ENCODE results near the gene SCGB1C2. TPM values are rescaled to one million over a fixed set of nuclear protein-coding genes. Genes with fewer than 3 reads are reported as not detected.

The SCGB1C2 gene
- total RNA-seq, 2 experiments from 2014 or later, result not detected

GRCh38 chr17:179066-179432 is 41.7 kb downstream of the SCGB1C2 start:
- Mint-ChIP-seq H3K27me3 (peaks cover 30% of the 10 kb centered on the region), H3K9me3 (ENCODE audit: low read depth) (no peaks in the 10 kb centered on the region), H3K27ac (no peak overlapping the region), H3K4me3 (no peak overlapping the region), H3K36me3 (ENCODE audit: low read depth) (no peaks in the 10 kb centered on the region), H3K4me1 (no peaks in the 10 kb centered on the region)
- no peak for ATAC-seq
- intact Hi-C loops (cut with DNase I, micrococcal nuclease), result no loop called here
- DNase-seq, result no peak
- POLR2A ChIA-PET, result no interaction called here
- CTCF ChIA-PET, result no interaction called here

- ChIA-PET CTCF (no interaction called here), POLR2A (no interaction called here)
- no peak overlapping the region for H3K27ac Mint-ChIP-seq
- no peak for DNase-seq
- H3K36me3 Mint-ChIP-seq (ENCODE audit: low read depth), result no peaks in the 10 kb centered on the region
- H3K9me3 Mint-ChIP-seq (ENCODE audit: low read depth), result no peaks in the 10 kb centered on the region
- intact Hi-C loops (cut with DNase I, micrococcal nuclease), result no loop called here
- no peaks in the 10 kb centered on the region for H3K4me1 Mint-ChIP-seq
- H3K4me3 Mint-ChIP-seq, result no peak overlapping the region
- H3K27me3 Mint-ChIP-seq, result peaks cover 31% of the 10 kb centered on the region
- ATAC-seq, result no peak
These were observed 42.5 kb downstream of the SCGB1C2 start for GRCh38 chr17:179781-180380.

- Mint-ChIP-seq H3K27me3 (peaks cover 31% of the 10 kb centered on the region), H3K4me3 (no peak overlapping the region), H3K9me3 (ENCODE audit: low read depth) (no peaks in the 10 kb centered on the region), H3K27ac (no peak overlapping the region), H3K36me3 (ENCODE audit: low read depth) (no peaks in the 10 kb centered on the region), H3K4me1 (peaks cover 2% of the 10 kb centered on the region)
- intact Hi-C loops (cut with DNase I, micrococcal nuclease), result no loop called here
- POLR2A ChIA-PET, result no interaction called here
- no peak for DNase-seq
- no peak for ATAC-seq
- CTCF ChIA-PET, result no interaction called here
These were observed 43.2 kb downstream of the SCGB1C2 start for GRCh38 chr17:180381-181244.

GRCh38 chr17:181245-182049 is 44.1 kb downstream of the SCGB1C2 start, which contains the start of gene DOC2B:
DOC2B (minus strand) TSS chr17:181650; CDS start chr17:181479, 171 bp downstream.
- H3K4me3 Mint-ChIP-seq, result peak within 1 kb of the TSS; percentile 22
- H3K27me3 Mint-ChIP-seq, result peaks cover 31% of the 10 kb centered on the region
- intact Hi-C loops (cut with DNase I, micrococcal nuclease), result no loop called here
- peaks cover 4% of the 10 kb centered on the region for H3K4me1 Mint-ChIP-seq
- POLR2A ChIA-PET, result no interaction called here
- H3K9me3 Mint-ChIP-seq (ENCODE audit: low read depth), result no peaks in the 10 kb centered on the region
- no peak within 1 kb of the TSS for H3K27ac Mint-ChIP-seq
- no peaks in the 10 kb centered on the region for H3K36me3 Mint-ChIP-seq (ENCODE audit: low read depth)
- CTCF ChIA-PET, result no interaction called here
- peak; percentile 58 for ATAC-seq
- peak; percentile 45 for DNase-seq

GRCh38 chr17:182050-182751 is 44.8 kb downstream of the SCGB1C2 start:
- H3K27ac Mint-ChIP-seq, result no peak overlapping the region
- POLR2A ChIA-PET, result no interaction called here
- peak overlapping the region; percentile 22 for H3K4me3 Mint-ChIP-seq
- ATAC-seq (no peak), DNase-seq (no peak)
- no peaks in the 10 kb centered on the region for H3K9me3 Mint-ChIP-seq (ENCODE audit: low read depth)
- intact Hi-C loops (cut with DNase I, micrococcal nuclease), result no loop called here
- no peaks in the 10 kb centered on the region for H3K36me3 Mint-ChIP-seq (ENCODE audit: low read depth)
- CTCF ChIA-PET, result no interaction called here
- peaks cover 31% of the 10 kb centered on the region for H3K27me3 Mint-ChIP-seq
- H3K4me1 Mint-ChIP-seq, result peaks cover 4% of the 10 kb centered on the region

GRCh38 chr17:183021-183420 is 45.7 kb downstream of the SCGB1C2 start:
- ChIA-PET POLR2A (no interaction called here), CTCF (no interaction called here)
- DNase-seq (no peak), ATAC-seq (no peak)
- peaks cover 4% of the 10 kb centered on the region for H3K4me1 Mint-ChIP-seq
- intact Hi-C loops (cut with DNase I, micrococcal nuclease), result no loop called here
- no peak overlapping the region for H3K27ac Mint-ChIP-seq
- H3K4me3 Mint-ChIP-seq, result no peak overlapping the region
- peaks cover 30% of the 10 kb centered on the region for H3K27me3 Mint-ChIP-seq
- no peaks in the 10 kb centered on the region for H3K36me3 Mint-ChIP-seq (ENCODE audit: low read depth)
- no peaks in the 10 kb centered on the region for H3K9me3 Mint-ChIP-seq (ENCODE audit: low read depth)

- intact Hi-C loops (cut with DNase I, micrococcal nuclease), result no loop called here
- peaks cover 22% of the 10 kb centered on the region for H3K27me3 Mint-ChIP-seq
- DNase-seq (peak; percentile 44), ATAC-seq (no peak)
- H3K27ac Mint-ChIP-seq, result no peak overlapping the region
- H3K9me3 Mint-ChIP-seq (ENCODE audit: low read depth), result no peaks in the 10 kb centered on the region
- CTCF ChIA-PET, result no interaction called here
- no peak overlapping the region for H3K4me3 Mint-ChIP-seq
- H3K36me3 Mint-ChIP-seq (ENCODE audit: low read depth), result no peaks in the 10 kb centered on the region
- H3K4me1 Mint-ChIP-seq, result peaks cover 4% of the 10 kb centered on the region
- POLR2A ChIA-PET, result no interaction called here
These were observed 48.2 kb downstream of the SCGB1C2 start for GRCh38 chr17:185445-186138.

GRCh38 chr17:187130-187529 is 49.8 kb downstream of the SCGB1C2 start:
- Mint-ChIP-seq H3K27me3 (peaks cover 18% of the 10 kb centered on the region), H3K27ac (no peak overlapping the region), H3K9me3 (ENCODE audit: low read depth) (no peaks in the 10 kb centered on the region), H3K36me3 (ENCODE audit: low read depth) (no peaks in the 10 kb centered on the region), H3K4me3 (no peak overlapping the region), H3K4me1 (peaks cover 4% of the 10 kb centered on the region)
- intact Hi-C loops (cut with DNase I, micrococcal nuclease), result no loop called here
- POLR2A ChIA-PET, result no interaction called here
- CTCF ChIA-PET, result no interaction called here
- no peak for DNase-seq
- ATAC-seq, result no peak

Other genes with a start within 250 kb of the SCGB1C2 start
- gene DOC2B, start 44.1 kb downstream of the SCGB1C2 start, total RNA-seq, result under 1 TPM; 0.04 to 0.27 TPM
- gene RPH3AL, start 215.2 kb downstream of the SCGB1C2 start, total RNA-seq, result 1 to 10 TPM; 1.4 to 2.0 TPM

Measured in activated CD4-positive, alpha-beta T cell treated with anti-CD3 and anti-CD28 coated beads for 36 hours (primary cell).